H1 (cell line): Measurements from ENCODE around the gene ARL6IP4.

Experiments used
- CREB1 ChIP-seq: IDR thresholded peaks from 2 replicates; pipeline ENCODE4 v1.6.1; 2012; ENCODE audit warnings: inconsistent platforms
- CTCF ChIP-seq, 3 experiments: IDR thresholded peaks; 1 replicate in 2 of 3; 2 replicates in 1 of 3; pipeline versions ENCODE4 v1.5.1 to v1.6.1; 2011; ENCODE audit warnings: low read length in 3 of 3, mild to moderate bottlenecking in 3 of 3, inconsistent platforms in 2 of 3, low read depth in 1 of 3, moderate library complexity in 1 of 3; ENCODE audit not compliant: insufficient read depth in 1 of 3; ENCODE audit errors: control extremely low read depth in 1 of 3
- NRF1 ChIP-seq: IDR thresholded peaks from 2 replicates; pipeline ENCODE4 v1.6.1; 2011; ENCODE audit warnings: mild to moderate bottlenecking, low read depth, low read length, improper control_type of control experiment
- POLR2A ChIP-seq, 2 experiments: IDR thresholded peaks; 1 replicate in 1 of 2; 2 replicates in 1 of 2; pipeline ENCODE4 v1.6.1; 2011; ENCODE audit warnings: low read depth in 2 of 2, low read length in 2 of 2, mild to moderate bottlenecking in 2 of 2; ENCODE audit errors: control extremely low read depth in 1 of 2
- RAD21 ChIP-seq, 2 experiments: IDR thresholded peaks in 1 of 2; conservative IDR thresholded peaks in 1 of 2; 2 replicates each; pipeline ENCODE4 v1.6.1; 2011; ENCODE audit warnings: low read depth in 2 of 2, low read length in 2 of 2, improper control_type of control experiment in 1 of 2, inconsistent platforms in 1 of 2, mild to moderate bottlenecking in 1 of 2, moderate library complexity in 1 of 2
- SIN3A ChIP-seq, 2 experiments: IDR thresholded peaks in 1 of 2; conservative IDR thresholded peaks in 1 of 2; 2 replicates each; pipeline ENCODE4 v1.6.1; 2011 to 2012; ENCODE audit warnings: low read length in 2 of 2, improper control_type of control experiment in 1 of 2, low read depth in 1 of 2, mild to moderate bottlenecking in 1 of 2

DNA sequence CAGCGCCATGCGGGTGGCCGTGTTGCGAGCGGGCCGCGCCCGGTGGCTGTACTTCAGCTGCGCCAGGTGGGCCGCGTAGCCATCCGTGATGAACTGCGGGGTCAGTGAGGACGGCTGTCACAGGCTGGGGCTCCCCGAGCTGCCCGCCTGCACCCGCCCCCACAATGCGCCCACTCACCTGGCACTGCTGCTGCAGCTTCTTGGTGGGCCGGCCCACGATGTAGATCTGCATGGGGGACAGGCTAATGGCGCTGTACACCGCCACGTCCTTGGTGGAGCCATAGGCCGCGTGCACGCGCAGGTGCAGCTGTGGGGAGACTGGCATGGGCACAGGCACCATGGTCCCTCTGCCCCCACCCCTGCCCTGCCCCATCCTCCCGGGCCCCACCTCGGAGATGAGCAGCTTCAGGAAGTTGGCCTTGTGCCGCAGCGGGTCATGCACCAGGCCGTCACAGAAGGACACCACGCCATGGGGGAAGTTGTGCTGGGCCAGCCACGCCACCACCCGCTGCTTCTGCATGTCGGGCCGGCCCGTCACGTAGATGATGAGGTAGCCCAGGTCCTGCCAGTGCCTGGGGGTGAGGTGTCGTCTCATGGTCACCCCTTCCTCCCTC, 5.9 kb downstream of the ARL6IP4 start:
- TF ChIP-seq CTCF (IDR thresholded peaks at IDR 0.05; ENCODE audit: control extremely low read depth in 1 of 3, insufficient read depth in 1 of 3, low read depth in 1 of 3, low read length in 3 of 3) (no peak), CREB1 (no peak), RAD21 (IDR thresholded peaks at IDR 0.05 in 1 of 2, conservative IDR thresholded peaks at IDR 0.05 in 1 of 2; ENCODE audit: low read depth in 2 of 2, low read length in 2 of 2) (no peak), SIN3A (conservative IDR thresholded peaks at IDR 0.05 in 1 of 2, IDR thresholded peaks at IDR 0.05 in 1 of 2; ENCODE audit: low read depth in 1 of 2, low read length in 2 of 2) (no peak), NRF1 (no peak), POLR2A (IDR thresholded peaks at IDR 0.05; ENCODE audit: control extremely low read depth in 1 of 2, low read depth in 2 of 2, low read length in 2 of 2) (no peak)
